ENCODE data around the gene NCOA1. TPM values are rescaled to one million over a fixed set of nuclear protein-coding genes. Genes with fewer than 3 reads are reported as not detected.
"Not testable (repeated sequence)": the region's sequence is repeated elsewhere in the genome, so short reads cannot be mapped to it uniquely, and the experiment has no call there.

Gene NCOA1
- total RNA-seq, 1 donor from 2014 or later = 25.1 TPM

GRCh38 chr2:24623535-24623934, 132.5 kb downstream of the NCOA1 start:
- intact Hi-C loops (cut with micrococcal nuclease) = no loop called here

- intact Hi-C loops (cut with micrococcal nuclease) = no loop called here
Measured at GRCh38 chr2:24625728-24626127, 134.7 kb downstream of the NCOA1 start.

- intact Hi-C loops (cut with micrococcal nuclease) = no loop called here
Measured at GRCh38 chr2:24626131-24626530, 135.1 kb downstream of the NCOA1 start.

- intact Hi-C loops (cut with micrococcal nuclease) = no loop called here
Measured at GRCh38 chr2:24628746-24629145, 137.7 kb downstream of the NCOA1 start.

GRCh38 chr2:24632172-24632571, 141.1 kb downstream of the NCOA1 start:
- intact Hi-C loops (cut with micrococcal nuclease) = no loop called here

- intact Hi-C loops (cut with micrococcal nuclease) = no loop called here
Measured at GRCh38 chr2:24635181-24635580, 144.1 kb downstream of the NCOA1 start.

- intact Hi-C loops (cut with micrococcal nuclease) = no loop called here
Measured at GRCh38 chr2:24638568-24638967, 147.5 kb downstream of the NCOA1 start.

GRCh38 chr2:24642351-24642750, 151.3 kb downstream of the NCOA1 start:
- intact Hi-C loops (cut with micrococcal nuclease) = no loop called here

- intact Hi-C loops (cut with micrococcal nuclease) = no loop called here
Measured at GRCh38 chr2:24643051-24643450, 152.0 kb downstream of the NCOA1 start.

- intact Hi-C loops (cut with micrococcal nuclease) = no loop called here
Measured at GRCh38 chr2:24644032-24644431, 153.0 kb downstream of the NCOA1 start.

GRCh38 chr2:24650997-24651642, 160.1 kb downstream of the NCOA1 start:
- intact Hi-C loops (cut with micrococcal nuclease) = no loop called here

- intact Hi-C loops (cut with micrococcal nuclease) = no loop called here
Measured at GRCh38 chr2:24651643-24652003, 160.6 kb downstream of the NCOA1 start.

GRCh38 chr2:24652265-24653182, 161.5 kb downstream of the NCOA1 start:
- intact Hi-C loops (cut with micrococcal nuclease) = no loop called here

- intact Hi-C loops (cut with micrococcal nuclease) = no loop called here
Measured at GRCh38 chr2:24657818-24658217, 166.8 kb downstream of the NCOA1 start.

- intact Hi-C loops (cut with micrococcal nuclease) = no loop called here
Measured at GRCh38 chr2:24658531-24659202, 167.6 kb downstream of the NCOA1 start.

GRCh38 chr2:24659862-24660261, 168.8 kb downstream of the NCOA1 start:
- intact Hi-C loops (cut with micrococcal nuclease) = no loop called here

GRCh38 chr2:24667542-24667941, 176.5 kb downstream of the NCOA1 start:
- intact Hi-C loops (cut with micrococcal nuclease) = no loop called here

GRCh38 chr2:24671230-24671629, 180.2 kb downstream of the NCOA1 start:
- intact Hi-C loops (cut with micrococcal nuclease) = no loop called here

GRCh38 chr2:24672589-24672988, 181.5 kb downstream of the NCOA1 start:
- intact Hi-C loops (cut with micrococcal nuclease) = no loop called here

- intact Hi-C loops (cut with micrococcal nuclease) = no loop called here
Measured at GRCh38 chr2:24675338-24675737, 184.3 kb downstream of the NCOA1 start.

GRCh38 chr2:24676493-24676892, 185.4 kb downstream of the NCOA1 start:
- intact Hi-C loops (cut with micrococcal nuclease) = no loop called here

GRCh38 chr2:24678066-24678465, 187.0 kb downstream of the NCOA1 start:
- intact Hi-C loops (cut with micrococcal nuclease) = not testable (repeated sequence)

Measured in T-helper 1 cell treated with Interleukin-12 subunit alpha and Interleukin-12 subunit beta and Interleukin-4 antibody, amounts not matched to agents 30 ng/mL and 1 ng/mL, for 36 hours (primary cell).